Activated T-helper 9 cell treated with anti-CD3 and anti-CD28 coated beads, Interleukin-2, amount 50 U/mL, for 16 hours (primary cell): Measurements from ENCODE around the gene ATP8A1.
"Not testable (repeated sequence)": the region's sequence is repeated elsewhere in the genome, so short reads cannot be mapped to it uniquely, and the experiment has no call there.

Source experiments
- DNase-seq: peaks from one replicate; pipeline ENCODE4 v3.0.0-alpha.2; 2020; ENCODE audit warnings: low read depth

Gene ATP8A1

GRCh38 chr4:42410446-42410845 is 246.5 kb downstream of the ATP8A1 start:
- no peak for DNase-seq

- no peak for DNase-seq
Measured at GRCh38 chr4:42404001-42404400, 252.9 kb downstream of the ATP8A1 start.

DNA sequence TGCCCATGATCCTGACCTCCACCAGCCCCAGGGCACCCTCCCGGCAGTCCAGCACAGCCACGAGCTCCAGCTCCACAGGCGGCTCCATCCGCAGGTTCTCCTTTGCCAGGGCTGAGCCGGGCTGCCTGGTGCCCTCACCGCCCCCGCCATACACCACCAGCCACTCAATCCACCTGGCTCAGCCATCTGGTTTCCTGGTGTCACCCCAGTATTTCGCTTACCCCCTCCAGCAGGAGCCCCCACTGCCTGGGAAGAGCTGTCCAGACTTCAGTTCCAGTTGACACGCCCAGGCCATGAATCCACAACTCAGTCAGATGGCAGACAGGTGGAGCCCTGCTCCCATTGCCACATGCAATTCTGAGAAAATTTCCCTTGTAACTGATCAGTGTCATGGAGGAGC is 255.7 kb downstream of the ATP8A1 start:
- DNase-seq: no peak

DNA sequence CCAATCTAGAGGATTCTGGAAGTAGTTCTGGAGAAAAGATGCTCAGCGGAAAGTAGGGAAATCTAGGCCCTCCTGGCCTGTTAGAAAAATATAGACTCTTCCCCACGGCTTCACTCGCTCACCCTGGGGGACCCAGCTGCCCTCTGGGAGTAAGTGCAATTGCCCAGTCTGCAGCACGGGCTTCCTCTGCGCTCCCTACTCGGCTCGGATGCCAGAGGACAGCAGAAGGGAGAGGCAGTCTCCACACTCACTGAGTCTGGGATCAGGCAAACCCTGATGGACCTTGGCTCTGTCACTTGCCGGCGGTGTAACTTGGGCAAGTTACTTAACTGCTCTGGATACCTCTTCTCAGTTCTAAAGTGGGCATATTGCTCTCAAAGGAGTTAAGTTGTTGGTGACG is 257.5 kb downstream of the ATP8A1 start:
- no peak for DNase-seq

DNA sequence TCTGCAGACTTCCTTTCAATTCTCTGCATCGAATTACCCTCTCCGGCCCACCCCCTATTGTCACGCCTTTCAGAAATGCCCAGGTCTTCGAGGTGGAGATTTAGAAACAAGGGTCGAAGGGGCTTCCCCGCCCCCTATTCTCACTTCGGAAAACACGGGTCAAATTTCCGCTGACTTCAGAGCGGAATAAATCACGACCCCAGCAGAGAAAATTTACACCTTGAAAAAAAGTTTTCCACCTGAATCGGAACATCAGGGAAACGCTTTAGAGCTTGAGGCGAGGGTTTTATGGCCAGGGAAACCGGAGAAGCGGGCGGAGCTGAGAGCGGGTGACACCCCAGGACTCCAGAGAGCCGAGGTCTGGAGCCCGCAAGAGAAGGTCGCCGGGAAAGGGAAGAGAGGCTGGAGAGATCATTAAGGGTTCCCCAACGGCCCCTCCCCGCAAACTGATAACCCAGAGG is 258.0 kb downstream of the ATP8A1 start:
- DNase-seq: no peak

- no peak for DNase-seq
Measured at GRCh38 chr4:42398171-42398870, 258.6 kb downstream of the ATP8A1 start.

DNA sequence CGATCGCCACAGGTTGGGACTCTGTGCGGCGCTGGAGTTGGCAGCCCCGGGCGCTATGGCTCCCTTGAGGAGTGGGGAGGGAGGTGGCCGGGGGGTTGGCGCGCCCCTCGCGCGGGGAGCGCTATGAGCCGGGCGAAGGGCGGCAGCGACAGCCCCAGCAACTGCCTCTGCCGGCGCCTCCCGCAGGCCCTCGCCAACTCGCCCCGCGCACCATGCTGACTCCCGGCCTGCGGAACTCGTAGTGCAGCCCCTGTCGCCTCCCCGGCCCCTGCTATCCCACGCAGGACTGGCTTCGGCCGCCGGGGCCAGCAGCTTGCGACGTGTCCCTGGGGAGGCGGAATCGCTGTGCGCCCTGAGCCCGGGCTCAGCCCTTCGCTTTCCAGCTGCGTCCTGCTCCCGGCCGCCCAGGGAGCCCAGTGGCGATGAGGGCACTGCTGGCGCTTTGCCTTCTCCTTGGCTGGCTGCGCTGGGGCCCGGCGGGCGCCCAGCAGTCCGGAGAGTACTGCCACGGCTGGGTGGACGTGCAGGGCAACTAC is 259.2 kb downstream of the ATP8A1 start:
- DNase-seq: no peak

DNA sequence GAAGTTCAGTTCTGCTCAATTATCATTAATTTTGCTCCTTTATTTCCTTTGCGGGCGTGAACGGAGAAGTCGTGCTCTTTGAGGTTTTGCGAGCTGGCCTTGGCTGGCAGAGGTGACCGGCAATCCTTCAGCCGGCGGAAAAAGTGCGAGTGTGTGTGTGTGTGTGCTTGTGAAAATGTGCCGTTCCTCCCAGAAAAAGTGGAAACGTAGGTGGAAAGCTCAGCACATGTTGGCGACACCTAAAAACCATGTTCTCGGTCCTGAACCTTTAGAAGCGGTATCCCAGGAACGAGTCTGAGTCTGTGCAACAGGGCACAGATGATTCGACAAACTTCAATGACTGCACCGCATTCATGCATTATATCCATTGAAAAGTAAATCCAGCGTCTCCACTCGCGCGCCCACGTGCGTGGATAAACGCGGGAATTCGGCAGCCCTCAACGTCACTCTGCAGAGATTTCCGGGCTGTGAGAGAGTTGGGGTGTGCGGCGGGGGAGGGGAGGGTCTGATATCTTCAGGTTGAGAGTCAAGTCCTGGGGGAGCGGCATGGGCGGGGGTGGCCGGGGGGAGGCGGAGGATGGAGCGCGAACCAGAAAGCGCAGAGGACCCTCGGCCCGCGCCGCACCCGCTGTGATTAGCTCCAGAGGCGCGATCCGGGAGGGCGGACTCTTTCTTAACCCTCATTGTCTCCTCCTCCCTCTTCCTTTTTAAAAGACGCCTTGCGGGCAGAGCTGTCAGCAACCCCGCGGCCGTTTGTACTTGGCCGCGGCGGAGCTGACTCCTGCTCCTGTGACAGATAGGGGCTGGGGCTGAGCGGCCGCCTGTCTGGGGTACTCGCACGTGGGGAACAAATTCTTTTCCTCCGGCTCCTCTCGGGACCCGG is 259.9 kb downstream of the ATP8A1 start, which contains the start of gene SHISA3:
Gene SHISA3 (plus strand): TSS at position 737 of the 883 bp plus-strand sequence. CDS start 569 bp downstream, outside the sequence.
- no peak for DNase-seq

- DNase-seq: no peak
Measured at GRCh38 chr4:42396361-42396751, 260.5 kb downstream of the ATP8A1 start.

GRCh38 chr4:42395595-42395994 is 261.3 kb downstream of the ATP8A1 start:
- no peak for DNase-seq

GRCh38 chr4:42392436-42392835 is 264.5 kb downstream of the ATP8A1 start:
- no peak for DNase-seq

DNA sequence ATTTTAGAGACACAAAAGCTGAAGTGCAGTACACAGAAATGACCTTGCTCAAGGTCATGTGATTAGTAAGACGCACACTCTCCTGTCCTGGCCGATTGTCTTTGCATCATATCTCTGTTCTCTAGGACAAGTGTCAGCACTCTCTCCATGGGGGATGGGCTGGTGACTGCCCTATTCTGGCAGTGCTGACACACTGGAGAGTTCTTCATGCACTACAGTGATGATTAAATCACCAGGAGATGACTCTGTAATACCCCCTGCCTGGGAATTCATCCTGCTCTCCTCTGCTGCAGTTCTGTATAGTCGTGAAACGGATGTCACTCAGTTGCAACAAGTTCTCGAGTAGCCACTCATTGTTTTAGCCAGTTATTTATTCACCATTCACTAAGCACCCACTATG is 264.9 kb downstream of the ATP8A1 start:
- no peak for DNase-seq

GRCh38 chr4:42391355-42391664 is 265.6 kb downstream of the ATP8A1 start:
- DNase-seq: no peak

DNA sequence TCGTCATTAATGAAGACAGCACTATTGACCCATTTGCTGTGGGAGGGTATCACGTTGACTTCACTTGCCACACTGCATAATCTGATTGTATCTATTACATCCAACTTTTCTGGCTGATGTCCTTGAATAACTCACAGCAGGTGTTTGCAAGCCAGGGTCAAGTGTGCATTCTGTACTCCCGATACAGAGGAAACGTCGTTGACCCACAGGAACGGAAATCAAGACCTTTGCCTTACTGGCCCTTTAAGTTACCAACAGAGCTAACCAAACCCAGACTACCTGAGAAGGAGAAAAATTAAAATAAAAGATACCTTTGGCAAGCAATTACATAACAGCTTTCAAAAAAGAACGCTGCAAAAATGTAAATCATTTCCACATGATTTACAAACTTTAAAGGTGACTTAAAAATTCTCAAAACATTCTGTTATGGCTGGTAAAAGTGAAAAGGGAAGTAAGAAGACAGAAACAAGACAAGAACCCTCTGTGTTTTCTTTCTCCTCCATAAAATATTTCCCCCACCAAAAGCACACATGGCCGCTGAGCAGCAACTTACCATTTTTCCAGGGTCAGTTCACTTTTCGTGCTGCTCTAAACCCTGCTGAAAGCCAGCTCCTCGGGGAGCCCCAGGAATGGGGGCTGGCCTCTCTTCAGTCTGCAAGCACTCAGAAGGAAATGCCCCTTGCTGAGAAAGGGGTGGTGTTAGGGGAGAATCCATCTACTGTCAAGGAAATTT is 266.1 kb downstream of the ATP8A1 start:
- no peak for DNase-seq

DNA sequence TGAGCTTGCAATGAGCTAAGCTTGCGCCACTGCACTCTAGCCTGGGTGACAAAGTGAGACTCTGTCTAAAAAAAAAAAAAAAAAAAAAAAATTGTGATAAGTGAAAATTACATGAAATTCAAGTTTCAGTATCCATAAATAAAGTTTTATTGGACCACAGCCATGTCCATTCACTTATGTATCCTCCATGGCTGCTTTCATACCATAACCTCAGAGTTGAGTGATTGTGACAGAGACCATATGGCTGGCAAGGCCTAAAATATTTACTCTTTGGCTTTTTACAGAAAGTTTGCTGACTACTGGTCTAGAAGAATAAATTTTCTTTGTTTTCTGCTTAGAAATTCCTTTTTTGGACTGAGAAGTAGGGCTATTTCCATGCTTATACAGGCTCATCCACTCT is 271.4 kb downstream of the ATP8A1 start:
- DNase-seq: no peak

GRCh38 chr4:42381666-42382065 is 275.2 kb downstream of the ATP8A1 start:
- no peak for DNase-seq

GRCh38 chr4:42377497-42377896 is 279.4 kb downstream of the ATP8A1 start:
- DNase-seq: no peak

- not testable (repeated sequence) for DNase-seq
Measured at GRCh38 chr4:42372303-42372702, 284.6 kb downstream of the ATP8A1 start.

- no peak for DNase-seq
Measured at GRCh38 chr4:42371305-42372252, 285.3 kb downstream of the ATP8A1 start.

DNA sequence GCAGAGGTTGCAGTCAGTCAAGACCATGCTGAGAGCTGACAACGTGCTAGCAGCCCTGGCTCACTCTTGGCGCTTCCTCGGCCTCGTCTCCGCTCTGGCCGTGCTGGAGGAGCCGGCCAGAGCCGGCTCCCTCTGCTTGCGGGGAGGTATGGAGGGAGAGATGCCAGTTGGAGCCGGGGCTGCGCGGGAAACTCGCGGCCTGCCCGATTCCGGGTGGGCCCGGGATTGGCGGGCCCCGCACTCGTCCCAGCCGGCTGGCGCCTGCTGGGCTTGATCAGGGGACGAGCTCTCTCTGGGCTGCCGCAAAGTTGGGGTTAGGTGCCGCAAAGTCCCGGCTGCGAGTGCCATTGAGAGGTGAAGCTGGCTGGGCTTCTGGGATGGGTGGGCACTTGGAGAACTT is 287.4 kb downstream of the ATP8A1 start:
- DNase-seq: no peak

DNA sequence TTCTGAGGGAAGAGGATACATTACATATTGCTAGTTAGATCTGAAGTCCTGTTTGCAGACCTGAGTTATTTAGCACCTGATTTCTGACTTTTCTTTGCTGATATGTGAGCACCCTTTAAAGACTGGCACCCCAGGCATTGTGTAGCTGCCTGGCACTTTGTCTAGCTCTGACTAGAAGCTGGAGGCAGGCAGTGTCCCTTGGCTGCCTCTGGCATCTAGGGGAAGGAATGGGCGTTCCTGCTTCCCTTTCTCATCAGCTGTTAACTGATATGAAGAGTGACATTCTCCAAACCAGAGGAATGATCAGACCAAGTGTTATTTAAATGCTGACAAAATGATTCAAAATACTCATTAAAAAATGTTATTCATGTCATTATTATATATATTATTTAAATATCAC is 289.9 kb downstream of the ATP8A1 start:
- no peak for DNase-seq
